ENCODE measurements around the gene C1orf174.

Gene C1orf174

GRCh38 chr1:3893190-3893589, 6.9 kb downstream of the C1orf174 start:
- no peak for DNase-seq

DNA sequence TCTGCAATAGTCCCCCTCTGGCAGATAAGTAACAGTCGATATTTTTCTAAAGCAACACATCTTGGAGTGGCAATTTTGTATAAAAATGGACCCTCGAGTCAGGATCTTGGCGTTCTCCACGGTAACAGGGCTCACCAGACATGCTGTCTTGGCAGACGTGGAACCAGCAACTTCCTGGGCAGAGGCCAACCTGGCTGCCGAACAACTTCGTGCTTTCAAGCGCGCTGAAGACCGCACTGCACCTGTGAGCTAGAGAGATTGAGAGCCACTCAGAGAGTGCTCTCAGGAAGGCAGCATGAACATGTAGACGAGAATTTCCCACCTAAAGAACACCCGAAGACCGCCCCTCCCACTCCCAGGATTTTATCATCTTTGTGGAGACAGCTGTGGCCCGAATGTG, 7.3 kb downstream of the C1orf174 start:
- no peak for DNase-seq

GRCh38 chr1:3891329-3891865, 8.7 kb downstream of the C1orf174 start:
- DNase-seq: no peak

- no peak for DNase-seq
Measured at GRCh38 chr1:3890389-3891328, 9.4 kb downstream of the C1orf174 start.

- DNase-seq: peak; percentile 18
Measured at GRCh38 chr1:3889936-3890335, 10.1 kb downstream of the C1orf174 start.

- no peak for DNase-seq
Measured at GRCh38 chr1:3888301-3888700, 11.8 kb downstream of the C1orf174 start.

DNA sequence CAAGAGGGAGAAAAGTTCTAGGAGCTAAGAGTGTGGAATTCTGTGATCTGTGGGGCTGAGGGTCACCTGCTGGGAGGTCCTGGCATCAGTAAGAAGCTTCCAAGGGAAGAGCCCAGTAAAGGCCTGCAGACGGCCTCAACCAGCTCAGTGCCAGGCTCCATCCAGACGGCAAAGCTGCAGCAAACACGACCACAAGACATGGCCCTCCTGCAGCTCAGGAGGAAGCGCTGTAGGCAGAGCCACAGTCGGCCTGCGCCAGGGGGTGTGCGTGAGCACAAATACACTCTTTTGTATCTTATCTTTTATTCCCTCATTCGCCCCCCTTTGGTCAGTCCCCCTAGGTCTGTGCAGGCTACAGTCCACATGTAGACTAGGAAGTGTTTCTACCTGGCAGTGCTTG, 13.4 kb downstream of the C1orf174 start:
- DNase-seq: no peak

GRCh38 chr1:3886106-3886670, 13.9 kb downstream of the C1orf174 start:
- DNase-seq: no peak

- DNase-seq: no peak
Measured at GRCh38 chr1:3885611-3886010, 14.5 kb downstream of the C1orf174 start.

DNA sequence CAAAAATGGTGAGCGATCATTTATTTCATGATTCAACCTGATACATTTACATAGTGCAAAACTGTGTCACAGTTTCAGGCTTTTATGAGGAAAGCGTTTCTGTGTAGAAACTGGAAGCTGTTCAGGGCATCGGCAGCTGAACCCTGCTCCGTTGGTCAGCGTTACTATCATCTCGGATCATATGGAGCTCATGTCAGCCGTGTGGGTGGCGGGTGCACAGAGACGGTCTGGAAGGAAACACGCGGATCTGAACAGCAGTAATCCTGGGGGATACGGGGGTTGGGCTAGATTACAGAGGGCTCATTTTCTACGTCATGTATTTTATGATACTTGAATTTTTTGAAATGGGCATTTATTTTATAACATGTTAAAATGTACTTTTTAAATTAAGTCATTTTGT, 15.1 kb downstream of the C1orf174 start:
- DNase-seq: no peak

GRCh38 chr1:3883194-3883925, 16.7 kb downstream of the C1orf174 start:
- no peak for DNase-seq

GRCh38 chr1:3881193-3881480, 18.9 kb downstream of the C1orf174 start:
- no peak for DNase-seq

DNA sequence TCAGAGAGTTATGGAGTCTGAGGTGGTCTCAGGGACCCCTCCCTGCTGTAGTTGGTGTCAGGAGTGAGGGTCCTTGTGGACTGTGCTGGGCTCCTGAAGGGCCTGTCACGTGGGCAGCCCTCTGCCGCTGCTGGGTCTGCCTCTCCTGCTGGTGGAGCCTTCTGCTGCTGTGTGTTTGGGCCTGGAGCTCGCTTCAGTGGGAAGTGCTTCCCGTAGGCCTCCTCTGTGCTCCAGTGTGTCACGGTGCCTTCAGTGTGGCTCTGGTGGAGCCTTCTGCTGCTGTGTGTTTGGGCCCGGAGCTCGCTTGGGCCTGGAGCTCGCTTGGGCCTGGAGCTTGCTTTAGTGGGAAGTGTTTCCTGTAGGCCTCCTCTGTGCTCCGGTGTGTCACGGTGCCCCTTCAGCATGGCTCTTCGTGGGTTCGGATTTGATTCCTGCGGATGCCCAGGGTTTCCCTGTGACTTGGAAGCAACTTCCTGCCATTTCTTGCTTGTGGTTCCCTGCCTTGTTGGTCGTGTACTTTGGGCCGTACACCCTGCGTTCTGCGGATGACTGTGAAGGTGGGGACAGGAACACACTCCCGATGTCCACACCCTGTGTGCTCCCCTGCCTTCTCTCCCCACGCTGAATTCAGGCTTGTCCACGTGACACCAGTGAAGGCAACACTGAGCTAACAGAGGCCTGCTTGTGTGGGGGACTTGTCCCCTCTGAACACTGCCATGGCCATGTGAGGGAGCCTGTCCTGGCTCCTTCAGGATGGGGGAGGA, 19.5 kb downstream of the C1orf174 start:
- no peak for DNase-seq

DNA sequence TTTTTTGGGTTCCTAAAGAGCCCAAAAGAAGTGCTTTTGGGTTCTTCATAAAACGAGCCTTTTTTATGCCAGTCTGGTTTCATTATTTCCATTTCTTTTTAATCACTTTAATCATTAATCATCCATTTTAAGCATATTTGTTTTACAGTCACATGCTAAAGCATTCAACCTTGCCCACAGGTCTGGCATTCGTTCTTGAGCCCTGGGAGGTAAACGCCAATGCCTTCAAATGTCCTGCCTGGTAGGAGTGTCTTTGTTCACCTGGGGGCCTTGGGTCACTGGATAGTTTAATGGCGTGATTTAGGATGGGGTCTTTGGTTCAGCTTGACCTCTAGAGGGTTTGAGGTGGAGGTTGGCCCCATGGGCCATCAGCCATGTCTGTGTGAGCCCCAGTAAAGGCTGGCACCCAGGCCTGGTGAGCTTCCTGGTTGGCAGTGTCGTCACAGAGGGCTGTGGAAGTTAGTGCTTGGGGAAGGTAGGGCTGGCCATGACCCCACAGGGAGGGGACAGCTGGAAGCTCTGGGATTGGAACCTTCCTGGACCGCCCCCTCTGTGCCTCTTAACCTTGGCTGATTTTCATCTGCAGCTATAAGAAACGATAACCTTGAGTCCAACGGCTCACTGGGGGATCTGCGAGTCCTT, 20.2 kb downstream of the C1orf174 start:
- DNase-seq: no peak

GRCh38 chr1:3879099-3879498, 21.0 kb downstream of the C1orf174 start:
- DNase-seq: no peak

- no peak for DNase-seq
Measured at GRCh38 chr1:3876716-3877115, 23.4 kb downstream of the C1orf174 start.

GRCh38 chr1:3874736-3875135, 25.3 kb downstream of the C1orf174 start:
- DNase-seq: no peak

DNA sequence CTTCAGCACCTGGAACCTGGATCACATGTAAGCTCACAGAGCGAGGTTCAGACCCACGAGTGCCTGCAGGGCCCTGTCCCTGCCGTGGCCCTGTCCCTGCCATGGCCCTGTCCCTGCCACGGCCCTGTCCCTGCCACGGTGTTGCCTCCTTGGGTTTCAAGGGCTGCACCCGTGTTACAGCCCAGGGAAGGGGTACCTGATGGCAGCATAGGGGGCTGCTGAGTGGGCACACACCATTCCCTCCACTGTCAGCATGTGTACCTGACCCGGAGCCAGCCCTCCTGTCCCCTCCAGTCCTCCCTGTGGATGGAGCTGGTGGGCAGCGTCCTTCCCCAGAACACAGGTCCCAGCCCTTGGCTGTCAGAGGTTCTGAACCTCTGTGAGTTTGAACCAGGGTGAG, 27.5 kb downstream of the C1orf174 start:
- no peak for DNase-seq

- DNase-seq: no peak
Measured at GRCh38 chr1:3871451-3871805, 28.6 kb downstream of the C1orf174 start.

- DNase-seq: no peak
Measured at GRCh38 chr1:3869751-3870301, 30.2 kb downstream of the C1orf174 start.

GRCh38 chr1:3868464-3869006, 31.5 kb downstream of the C1orf174 start:
- DNase-seq: no peak

GRCh38 chr1:3865606-3866160, 34.4 kb downstream of the C1orf174 start:
- DNase-seq: no peak

All from CD4-positive, alpha-beta T cell treated with Interleukin-17A for 4 hours (primary cell).